GM21619 (cell line): Measurements from ENCODE around the gene STX2.
"Not testable (repeated sequence)": the region's sequence is repeated elsewhere in the genome, so short reads cannot be mapped to it uniquely, and the experiment has no call there.

Experiments
- ATAC-seq: cut with Tn5 transposase; IDR thresholded peaks from one replicate; pipeline ENCODE4 v1.9.1; 2021; ENCODE audit not compliant: unreplicated experiment

The STX2 gene

DNA sequence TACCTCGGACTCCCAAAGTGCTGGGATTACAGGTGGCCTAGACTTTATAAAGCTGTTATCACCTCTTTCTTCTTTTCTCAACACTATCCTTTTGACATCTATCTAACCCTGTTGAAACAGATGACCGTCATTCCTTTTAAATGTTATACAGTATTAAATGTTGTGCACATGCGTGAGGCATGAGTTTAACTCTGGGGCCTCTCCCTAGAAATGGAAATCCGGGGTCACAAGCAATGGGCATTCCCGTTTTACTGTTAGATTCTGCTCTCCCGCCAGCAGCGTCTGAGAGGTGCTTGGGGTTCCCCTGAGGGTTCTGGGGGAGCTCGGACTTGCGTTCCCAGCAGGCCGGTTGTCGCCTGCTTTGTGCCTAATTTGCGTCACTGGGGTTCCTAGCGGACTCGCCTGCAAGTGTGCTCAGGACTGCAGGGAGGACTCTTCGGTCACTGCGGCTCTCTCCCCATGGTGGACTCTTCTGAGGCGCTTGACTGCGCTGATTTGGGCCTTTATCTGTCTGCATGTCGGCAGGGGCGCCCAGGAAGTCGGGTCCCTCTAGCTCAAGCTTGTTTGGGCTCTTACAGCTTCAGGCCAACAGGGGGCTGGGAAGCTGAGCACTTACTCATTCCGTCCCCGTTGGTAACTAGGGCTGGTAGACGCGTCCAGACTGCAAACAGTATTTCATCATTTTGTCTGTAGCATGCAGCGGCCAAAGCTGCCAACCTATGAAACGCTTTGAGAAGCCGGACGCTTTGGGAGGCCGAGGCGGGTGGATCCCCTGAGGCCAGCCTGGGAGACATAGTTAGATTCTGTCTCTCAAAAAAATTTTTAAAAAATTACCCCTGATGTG lies 31.6 kb upstream of the STX2 start:
- ATAC-seq: peak; percentile 66

GRCh38 chr12:130868412-130868811 lies 29.4 kb upstream of the STX2 start:
- ATAC-seq: no peak

DNA sequence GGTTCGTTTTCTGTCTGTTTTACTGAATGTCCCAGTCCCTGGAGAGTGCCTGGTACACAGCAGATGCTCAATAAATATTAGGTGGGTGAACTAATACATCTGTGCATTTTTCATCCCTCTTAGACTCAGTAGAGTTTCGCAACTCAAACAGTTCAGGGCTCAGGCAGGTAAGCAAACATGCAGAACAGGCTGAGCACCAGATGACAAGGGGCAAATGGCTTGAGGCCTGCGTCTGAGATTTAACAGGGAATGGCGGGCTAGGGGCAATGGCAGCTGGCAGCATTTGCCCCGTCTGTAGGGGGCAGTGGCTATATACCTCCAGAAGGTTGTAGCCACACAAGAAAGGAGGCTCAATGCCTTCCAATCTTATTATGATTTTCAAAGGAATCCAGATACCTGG lies 24.2 kb upstream of the STX2 start:
- ATAC-seq: no peak

DNA sequence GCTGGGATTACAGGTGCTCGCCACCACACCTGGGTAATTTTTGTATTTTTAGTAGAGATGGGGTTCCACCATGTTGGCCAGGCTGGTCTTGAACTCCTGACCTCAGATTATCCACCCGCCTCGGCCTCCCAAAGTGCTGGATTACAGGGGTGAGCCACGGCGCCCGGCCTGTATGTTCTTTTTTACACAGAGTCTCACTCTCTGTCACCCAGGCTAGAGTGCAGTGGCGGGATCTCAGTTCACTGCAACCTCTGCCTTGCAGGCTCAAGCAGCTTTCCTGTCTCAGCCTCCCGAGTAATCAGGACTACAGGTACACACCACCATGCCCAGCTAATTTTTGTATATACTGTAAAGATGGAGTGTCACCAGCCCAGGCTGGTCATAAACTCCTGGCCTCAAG lies 23.7 kb upstream of the STX2 start:
- not testable (repeated sequence) for ATAC-seq

GRCh38 chr12:130862161-130862560 lies 23.1 kb upstream of the STX2 start:
- no peak for ATAC-seq

DNA sequence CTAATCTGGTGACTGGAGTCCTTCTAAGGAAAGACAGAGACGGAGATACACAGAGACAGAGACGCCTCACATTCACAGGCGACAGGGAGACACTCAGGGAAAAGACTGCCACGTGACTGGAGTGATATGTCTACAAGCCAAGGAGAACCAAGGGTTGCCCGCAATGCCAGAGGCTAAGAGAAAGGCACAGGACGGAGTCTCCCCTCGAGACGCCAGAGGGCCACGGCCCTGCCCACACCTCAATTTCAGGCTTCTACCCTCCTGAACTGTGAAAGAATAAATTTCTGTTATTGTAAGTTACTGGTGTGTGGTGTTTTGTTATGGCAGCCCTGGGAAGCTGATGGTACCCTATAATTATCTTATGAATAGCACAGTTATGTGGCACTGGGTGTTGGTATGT lies 21.3 kb upstream of the STX2 start:
- ATAC-seq: no peak

GRCh38 chr12:130859161-130859560 lies 20.1 kb upstream of the STX2 start:
- no peak for ATAC-seq

- no peak for ATAC-seq
Measured at GRCh38 chr12:130858084-130858483, 19.0 kb upstream of the STX2 start.

DNA sequence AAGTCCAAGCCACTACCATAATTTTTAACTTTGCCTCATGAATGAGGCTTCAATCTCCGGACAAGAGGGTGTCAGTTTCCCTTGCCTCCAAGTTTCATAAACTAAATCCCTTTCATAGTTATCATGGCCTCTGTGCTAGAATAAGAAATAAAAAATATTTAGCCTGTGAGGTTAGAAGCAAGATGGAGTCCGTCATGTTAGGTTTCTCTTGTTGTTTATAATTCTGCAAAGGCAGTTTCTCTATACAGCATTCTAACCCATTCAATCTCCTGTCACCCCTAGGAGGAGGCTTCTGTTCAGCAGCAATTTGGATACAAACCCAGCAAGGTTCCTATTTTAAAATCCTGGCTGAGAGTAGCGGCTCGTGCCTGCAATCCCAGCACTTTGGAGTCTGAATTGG lies 17.0 kb upstream of the STX2 start:
- no peak for ATAC-seq

DNA sequence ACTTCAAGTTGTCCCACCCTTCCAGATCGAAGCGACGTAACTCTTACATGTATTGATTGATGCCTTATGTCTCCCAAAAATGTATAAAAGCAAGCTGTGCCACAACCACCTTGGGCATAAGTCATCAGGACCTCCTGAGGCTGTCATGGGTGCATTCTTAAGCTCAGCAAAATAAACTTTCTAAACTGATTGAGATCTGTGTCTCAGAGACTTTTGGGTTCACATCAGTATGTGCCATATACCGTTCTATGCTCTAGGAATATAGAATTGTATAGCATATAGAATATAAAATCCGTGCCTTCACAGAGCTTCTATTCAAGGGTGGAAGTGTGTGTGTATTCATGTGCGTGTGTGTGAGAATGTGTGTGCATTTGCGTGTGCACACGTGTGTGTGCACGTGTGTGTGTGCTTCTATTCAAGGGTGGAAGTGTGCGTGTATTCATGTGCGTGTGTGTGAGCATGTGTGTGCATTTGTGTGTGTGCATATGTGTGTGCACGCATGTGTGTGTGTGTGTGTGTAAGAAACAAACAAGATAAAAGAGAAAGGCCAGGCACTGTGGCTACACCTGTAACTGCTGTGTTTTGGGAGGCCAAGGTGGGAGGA lies 11.5 kb upstream of the STX2 start:
- ATAC-seq: no peak

DNA sequence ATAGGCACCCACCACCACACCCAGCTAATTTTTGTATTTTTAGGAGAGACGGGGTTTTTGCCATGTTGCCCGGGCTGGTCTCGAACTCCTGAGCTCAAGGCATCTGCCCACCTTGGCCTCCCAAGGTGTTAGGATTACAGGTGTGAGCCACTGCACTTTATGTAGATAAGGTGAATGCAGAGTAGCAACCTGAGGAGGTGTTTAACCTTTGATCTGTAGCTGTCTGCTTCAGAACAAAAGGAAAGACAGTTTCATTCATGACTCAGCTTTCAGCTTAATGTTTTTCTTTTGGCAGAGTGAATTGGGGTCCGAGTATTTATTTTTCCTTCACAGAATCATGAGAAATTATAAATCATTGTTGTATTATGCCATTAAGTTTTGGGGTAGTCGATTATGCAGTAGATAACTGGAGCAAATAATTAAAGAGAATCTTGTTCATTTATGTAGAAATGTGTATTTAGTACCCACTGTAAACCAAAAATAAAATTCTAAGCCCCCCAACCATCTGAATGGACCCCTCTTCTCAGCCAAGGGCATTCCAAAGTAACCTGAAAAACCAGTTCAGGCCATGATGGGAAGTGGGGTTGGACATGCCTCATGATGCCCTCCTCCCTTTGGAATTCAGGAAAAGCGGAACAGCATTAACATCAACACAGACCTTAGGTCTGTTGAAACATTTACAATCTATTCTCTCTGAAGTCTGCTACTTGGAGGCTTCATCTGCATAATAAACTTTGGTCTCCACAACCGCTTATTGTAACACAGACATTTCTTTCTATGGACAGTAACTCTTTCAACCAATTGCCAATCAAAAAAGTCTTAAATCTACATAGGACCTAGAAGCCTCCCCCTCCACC lies 10.7 kb upstream of the STX2 start:
- no peak for ATAC-seq

GRCh38 chr12:130848785-130849305 lies 9.8 kb upstream of the STX2 start:
- not testable (repeated sequence) for ATAC-seq

GRCh38 chr12:130848105-130848504 lies 9.1 kb upstream of the STX2 start:
- not testable (repeated sequence) for ATAC-seq

- no peak for ATAC-seq
Measured at GRCh38 chr12:130847112-130847511, 8.1 kb upstream of the STX2 start.

GRCh38 chr12:130846369-130846768 lies 7.3 kb upstream of the STX2 start:
- no peak for ATAC-seq

DNA sequence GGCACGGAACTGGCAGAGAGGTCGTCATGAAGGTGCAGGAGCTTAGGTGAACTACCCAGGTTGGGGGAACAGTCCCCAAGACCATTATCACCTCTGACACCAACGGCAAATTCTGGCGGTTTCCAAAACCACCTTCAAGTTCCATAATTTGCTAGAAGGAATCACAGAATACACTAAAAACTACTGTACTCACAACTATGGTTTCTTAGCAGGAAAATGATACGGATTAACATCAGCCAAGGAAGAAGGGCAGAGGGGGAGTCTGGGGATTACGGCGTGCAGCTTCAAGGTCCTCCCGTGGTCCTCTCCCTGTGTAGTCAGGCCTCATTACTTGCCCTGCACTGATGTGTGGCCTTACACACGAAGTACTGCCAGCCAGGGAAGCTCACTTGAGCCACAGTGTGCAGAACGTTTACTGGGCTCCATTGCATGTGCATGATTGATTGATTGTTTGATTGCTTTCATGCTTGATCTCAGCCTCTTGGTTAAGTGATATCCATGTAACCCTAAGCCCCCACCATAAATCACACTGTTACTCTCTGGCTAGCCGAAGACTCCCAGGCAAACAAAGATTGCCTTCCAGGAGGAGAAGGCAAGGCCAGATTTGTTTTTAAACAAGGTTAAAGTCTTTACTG lies 837 bp upstream of the STX2 start:
- no peak for ATAC-seq

DNA sequence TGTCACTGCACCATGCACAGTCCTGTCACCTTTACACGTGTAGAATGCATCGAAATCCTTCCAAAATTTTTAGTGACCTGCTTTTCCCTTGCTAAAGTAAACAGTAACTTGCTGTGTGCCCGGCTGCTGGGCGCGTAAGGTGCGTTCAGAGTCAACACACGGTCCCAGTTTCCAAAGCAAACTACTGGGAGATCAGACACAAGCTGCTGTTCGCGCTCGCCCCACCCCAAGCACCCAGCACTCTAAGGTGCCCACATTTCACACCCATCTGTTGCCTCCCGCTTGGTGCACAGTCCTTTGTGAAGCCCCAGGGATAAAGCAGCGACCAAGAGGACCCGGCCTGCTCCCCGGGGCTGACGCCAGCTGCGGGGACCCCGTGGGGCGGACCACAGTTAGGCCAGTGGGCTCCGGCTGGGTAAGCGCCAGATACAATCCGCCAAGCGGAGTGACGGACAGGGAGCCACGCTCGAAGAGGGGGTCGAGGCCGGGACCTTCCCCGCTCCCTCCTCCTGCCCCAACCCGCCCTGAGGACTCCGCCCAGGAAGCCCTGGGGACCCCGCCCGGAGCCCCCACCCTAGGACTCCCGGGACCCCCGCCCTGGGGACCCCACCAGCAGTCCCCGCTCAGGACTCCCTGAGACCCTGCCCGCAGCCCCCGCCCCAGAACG lies 633 bp downstream of the STX2 start:
- ATAC-seq: peak; percentile 24

GRCh38 chr12:130835436-130835835 lies 3.6 kb downstream of the STX2 start:
- ATAC-seq: no peak

DNA sequence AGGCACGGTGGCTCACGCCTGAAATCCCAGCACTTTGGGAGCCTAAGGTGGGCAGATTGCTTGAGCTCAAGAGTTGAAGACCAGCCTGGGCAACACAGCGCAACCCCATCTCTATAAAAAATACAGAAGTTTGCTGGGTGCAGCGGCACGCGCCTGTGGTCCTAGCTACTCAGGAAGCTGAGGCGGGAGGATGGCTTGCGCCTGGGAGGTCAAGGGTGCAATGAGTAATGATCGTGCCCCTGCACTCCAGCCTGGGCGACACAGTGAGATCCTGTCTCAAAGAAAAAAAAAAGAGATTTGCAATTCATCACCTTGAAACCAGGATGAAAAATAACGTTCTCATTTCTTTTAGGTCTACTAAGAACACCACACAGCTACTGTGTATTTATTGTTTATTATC lies 4.0 kb downstream of the STX2 start:
- ATAC-seq: no peak

DNA sequence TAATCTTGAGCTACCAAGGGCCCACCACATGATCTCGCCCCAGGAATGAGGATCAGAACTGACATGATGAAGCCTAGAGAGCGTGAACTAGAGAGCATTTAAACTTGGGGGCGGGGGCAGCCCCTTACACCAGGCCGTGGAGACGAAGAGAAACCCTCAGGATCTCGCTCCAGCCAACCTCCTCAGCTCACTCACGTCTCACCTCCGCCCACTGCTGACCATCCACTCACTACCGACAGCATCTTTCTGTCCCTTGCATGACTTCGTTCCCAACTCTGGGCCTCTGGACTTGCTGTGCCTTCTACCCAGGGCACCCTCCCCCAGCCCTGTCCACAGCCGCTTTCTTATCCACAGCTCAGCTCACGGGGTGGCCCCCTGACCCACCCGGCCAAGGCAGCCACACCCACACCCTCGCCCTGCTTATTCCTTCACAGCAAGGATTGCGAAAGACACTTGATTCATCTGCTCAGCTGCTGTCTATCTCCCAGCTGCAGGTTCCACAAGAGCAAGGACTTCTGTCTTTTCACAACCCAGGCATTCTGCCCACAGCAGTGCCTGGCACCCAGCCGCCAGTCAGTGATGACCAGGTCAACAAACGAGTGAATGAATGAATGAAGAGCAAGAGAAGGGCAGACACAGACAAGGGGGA lies 6.4 kb downstream of the STX2 start:
- ATAC-seq: no peak
